ENCODE data around the gene PNPLA8. TPM values are rescaled to one million over a fixed set of nuclear protein-coding genes. Genes with fewer than 3 reads are reported as not detected.

PNPLA8 gene
- total RNA-seq, 8 experiments from 2014 or later, result 22.9 to 62.1 (median 37.0) TPM

DNA sequence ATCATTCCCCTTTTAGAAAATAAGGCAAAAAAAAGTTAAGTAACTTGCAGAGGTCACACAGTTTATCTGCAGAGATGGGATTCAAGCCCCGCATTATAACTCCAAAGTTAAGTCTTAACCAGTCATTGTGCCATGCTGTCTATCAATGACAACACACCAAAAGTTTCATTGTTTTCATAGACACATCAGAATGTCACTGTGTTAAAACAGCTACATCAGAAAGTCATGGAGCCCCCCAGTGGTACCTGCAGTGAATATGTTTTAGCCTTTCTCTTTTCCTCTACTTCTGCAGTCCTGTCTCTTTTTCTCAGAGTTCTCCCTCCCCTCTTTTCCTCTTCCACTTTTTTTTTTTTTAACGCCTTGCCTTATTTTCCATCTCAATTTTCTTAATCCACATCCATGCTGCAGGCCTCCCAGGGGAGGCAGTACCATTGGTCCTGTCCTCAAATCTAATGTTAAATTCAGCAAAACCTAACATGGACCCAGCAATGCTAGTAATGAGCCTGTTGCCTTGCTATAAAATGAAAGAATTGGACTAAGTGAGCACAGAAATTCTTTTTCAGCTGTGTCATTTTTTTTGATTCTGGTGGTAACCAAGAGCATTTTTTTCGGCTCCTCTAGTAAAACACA lies 65.9 kb downstream of the PNPLA8 start:
- Histone ChIP-seq H3K4me1 (replicated peaks in 1 of 2) (peaks cover 3 to 12% of the 10 kb centered on the region in 2 donors), H3K4me3 (no peak overlapping the region), H3K27ac (no peak overlapping the region)
- ATAC-seq (replicated peaks in 6 of 8), result peak in 1 of 8 experiments; percentile 7
- 9 to 67% (median 45%) methylated on average over 1 to 3 of the region's 3 CpGs for WGBS, 10 experiments
- in situ Hi-C loops (cut with MboI; ENCODE audit: low pct_unique_long_range_greater_than_20kb in 2 of 9, low sequenced_read_pairs in 9 of 9, unreplicated experiment in 9 of 9), result loop anchor here in 4 of 9 experiments (25.0 kb wide), 1 partner anchor 273 kb away; no protein-coding TSS in a partner anchor

DNA sequence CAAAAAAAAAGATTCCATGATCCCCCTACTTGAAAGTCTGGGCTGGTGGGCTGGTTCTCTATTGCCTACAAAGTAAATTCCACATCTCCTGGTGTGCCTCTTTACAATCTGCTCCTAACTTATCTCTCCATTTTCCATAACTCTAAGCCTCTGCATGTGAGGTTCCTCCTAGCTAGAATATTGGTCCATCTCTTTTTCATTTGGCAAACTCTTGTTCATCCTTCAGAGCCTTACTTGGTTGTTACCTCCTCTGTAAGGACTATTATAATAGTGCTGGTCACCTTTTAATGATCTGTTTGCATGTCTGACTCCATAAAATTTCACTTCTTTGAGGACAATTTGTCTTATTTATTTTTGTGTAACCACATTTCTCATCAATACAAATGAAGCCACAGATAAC lies 68.1 kb downstream of the PNPLA8 start:
- no peak for ATAC-seq (replicated peaks in 6 of 8)
- H3K4me3 ChIP-seq, result no peak overlapping the region
- H3K4me1 ChIP-seq (replicated peaks in 1 of 2), result peaks cover 3 to 24% of the 10 kb centered on the region in 2 donors
- H3K27ac ChIP-seq, result no peak overlapping the region
- in situ Hi-C loops (cut with MboI; ENCODE audit: low pct_unique_long_range_greater_than_20kb in 2 of 9, low sequenced_read_pairs in 9 of 9, unreplicated experiment in 9 of 9), result loop anchor here in 4 of 9 experiments (25.0 kb wide), 1 partner anchor 271 kb away; no protein-coding TSS in a partner anchor

DNA sequence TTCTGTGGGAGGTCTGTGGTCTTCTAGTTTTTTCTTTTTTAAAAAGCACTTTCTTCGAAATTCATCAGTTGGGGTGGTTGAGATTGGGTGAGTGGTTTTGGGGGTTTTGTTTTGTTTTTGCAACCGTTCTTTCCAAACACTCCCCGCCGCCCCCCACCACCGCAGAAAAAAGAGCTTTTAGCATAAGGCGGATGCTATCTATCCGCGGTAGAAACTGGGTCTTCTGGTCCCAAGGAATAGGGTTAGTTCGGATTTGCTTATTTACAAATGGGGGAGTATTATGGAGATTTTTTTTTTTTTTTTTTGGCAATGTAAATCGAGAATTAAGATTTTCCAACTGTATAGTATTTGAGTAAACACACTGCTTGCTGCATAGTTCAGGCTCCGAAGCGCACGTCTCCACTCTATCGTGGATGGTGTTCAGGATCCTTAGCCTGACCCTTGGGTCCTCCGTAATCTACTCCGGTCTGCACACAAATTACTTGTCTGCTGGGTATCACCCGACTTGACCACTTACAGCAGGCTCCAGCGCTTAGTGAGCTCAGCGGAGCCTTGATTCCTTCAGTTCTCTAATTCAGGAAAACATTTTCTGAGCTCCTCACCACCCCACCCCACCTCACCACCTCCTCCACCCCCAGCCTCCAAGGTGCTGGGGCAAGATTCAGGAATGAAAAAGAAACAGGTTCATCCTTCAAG lies 68.9 kb downstream of the PNPLA8 start:
- no peak for ATAC-seq (replicated peaks in 6 of 8)
- H3K27ac ChIP-seq, result no peak overlapping the region

DNA sequence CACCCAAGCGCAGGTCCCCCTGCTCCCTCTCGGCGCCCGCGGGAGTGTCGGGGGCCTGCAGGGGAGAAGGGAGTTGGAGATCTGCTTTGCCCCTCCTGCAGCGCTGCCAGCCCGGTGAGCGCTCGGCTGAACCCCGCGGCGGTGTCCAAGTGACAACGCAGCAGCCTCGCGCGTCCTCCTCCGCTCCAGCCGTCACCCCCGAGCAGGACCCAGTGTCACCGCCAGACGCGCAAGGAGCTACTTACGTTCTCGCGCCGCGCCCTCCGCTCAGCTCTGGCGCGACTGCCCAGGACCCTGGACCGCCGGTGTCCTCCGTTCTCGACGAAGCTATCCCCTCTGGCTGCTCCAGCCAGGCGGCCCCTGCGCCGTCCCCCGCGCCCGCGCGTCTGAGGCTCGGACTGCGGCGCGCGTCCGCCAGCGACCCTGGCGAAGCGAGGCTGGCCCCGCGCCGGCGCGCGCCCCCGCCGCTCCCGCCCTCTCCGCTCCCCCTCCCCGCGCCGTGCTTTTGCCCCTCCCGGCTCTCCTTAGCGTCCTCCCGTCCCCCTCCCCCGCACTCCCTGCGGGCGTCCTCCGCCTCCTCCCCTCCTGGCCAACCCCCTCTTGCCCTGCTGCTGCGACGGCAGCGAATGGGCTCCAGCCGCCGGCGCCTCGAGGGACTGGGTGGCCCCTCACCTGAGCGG lies 69.8 kb downstream of the PNPLA8 start, which contains the start of gene NRCAM:
TSS of gene NRCAM (minus strand) at position 439 of the 680 bp plus-strand sequence. CDS start 216,372 bp downstream, outside the sequence.
- H3K4me3 ChIP-seq, result peak within 1 kb of the TSS; percentile 51 to 94 (median 61)
- WGBS, 10 experiments, result 0 to 1% methylated on average over 8 to 21 of the region's 81 CpGs; no CpG with 5 or more reads in 8 of the 10 experiments
- in situ Hi-C loops (cut with MboI; ENCODE audit: low pct_unique_long_range_greater_than_20kb in 2 of 9, low sequenced_read_pairs in 9 of 9, unreplicated experiment in 9 of 9), result loop anchor here in 4 of 9 experiments (25.0 kb wide), 1 partner anchor 269 kb away; no protein-coding TSS in a partner anchor
- H3K27ac ChIP-seq, result peak within 1 kb of the TSS; percentile 34 to 52
- peak; percentile 52 to 83 (median 74) for ATAC-seq (replicated peaks in 6 of 8)
- H3K4me1 ChIP-seq (replicated peaks in 1 of 2), result peaks cover 0 to 16% of the 10 kb centered on the region in 2 donors

More for the DNA sequence above, 68.9 kb downstream of the PNPLA8 start:
- in situ Hi-C loops (cut with MboI; ENCODE audit: low pct_unique_long_range_greater_than_20kb in 2 of 9, low sequenced_read_pairs in 9 of 9, unreplicated experiment in 9 of 9), result loop anchor here in 4 of 9 experiments (25.0 kb wide), 1 partner anchor 270 kb away; no protein-coding TSS in a partner anchor
- peak overlapping the region; percentile 51 to 94 (median 61) for H3K4me3 ChIP-seq
- H3K4me1 ChIP-seq (replicated peaks in 1 of 2), result peaks cover 3 to 24% of the 10 kb centered on the region in 2 donors
- 0 to 60% (median 18%) methylated on average over 1 to 11 of the region's 19 CpGs; no CpG with 5 or more reads in 1 of the 10 experiments for WGBS, 10 experiments

DNA sequence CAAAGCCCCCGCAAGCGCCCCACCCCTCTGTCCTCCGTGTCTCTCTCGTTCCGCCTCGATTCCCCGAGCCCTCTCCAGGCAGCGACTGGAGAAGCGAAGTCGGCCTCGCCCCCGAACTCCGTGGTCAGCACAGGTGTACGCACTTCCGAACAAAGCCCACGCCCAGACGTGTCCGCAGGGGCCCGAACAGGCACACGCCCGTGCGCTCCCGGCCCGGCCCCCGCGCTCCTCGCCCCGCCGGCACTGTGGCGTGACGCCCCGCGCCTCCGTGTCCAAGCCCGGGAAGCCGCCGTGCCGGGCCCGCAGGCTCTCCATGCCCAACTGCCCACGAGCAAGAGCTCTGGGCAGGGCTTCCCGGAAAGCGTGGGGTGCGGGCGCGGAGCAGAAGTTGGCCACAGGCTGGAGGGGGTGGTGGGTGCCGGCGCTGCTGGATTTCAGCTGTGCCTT lies 70.4 kb downstream of the PNPLA8 start:
- H3K27ac ChIP-seq, result peak overlapping the region; percentile 34 to 52
- peak overlapping the region; percentile 51 to 94 (median 61) for H3K4me3 ChIP-seq
- in situ Hi-C loops (cut with MboI; ENCODE audit: low pct_unique_long_range_greater_than_20kb in 2 of 9, low sequenced_read_pairs in 9 of 9, unreplicated experiment in 9 of 9), result loop anchor here in 4 of 9 experiments (25.0 kb wide), 1 partner anchor 268 kb away; no protein-coding TSS in a partner anchor
- peaks cover 0 to 21% of the 10 kb centered on the region in 2 donors for H3K4me1 ChIP-seq (replicated peaks in 1 of 2)
- ATAC-seq (replicated peaks in 6 of 8), result peak; percentile 11 to 37 (median 22)
- 0% methylated on average over 1 of the region's 47 CpGs; no CpG with 5 or more reads in 9 of the 10 experiments for WGBS, 10 experiments

DNA sequence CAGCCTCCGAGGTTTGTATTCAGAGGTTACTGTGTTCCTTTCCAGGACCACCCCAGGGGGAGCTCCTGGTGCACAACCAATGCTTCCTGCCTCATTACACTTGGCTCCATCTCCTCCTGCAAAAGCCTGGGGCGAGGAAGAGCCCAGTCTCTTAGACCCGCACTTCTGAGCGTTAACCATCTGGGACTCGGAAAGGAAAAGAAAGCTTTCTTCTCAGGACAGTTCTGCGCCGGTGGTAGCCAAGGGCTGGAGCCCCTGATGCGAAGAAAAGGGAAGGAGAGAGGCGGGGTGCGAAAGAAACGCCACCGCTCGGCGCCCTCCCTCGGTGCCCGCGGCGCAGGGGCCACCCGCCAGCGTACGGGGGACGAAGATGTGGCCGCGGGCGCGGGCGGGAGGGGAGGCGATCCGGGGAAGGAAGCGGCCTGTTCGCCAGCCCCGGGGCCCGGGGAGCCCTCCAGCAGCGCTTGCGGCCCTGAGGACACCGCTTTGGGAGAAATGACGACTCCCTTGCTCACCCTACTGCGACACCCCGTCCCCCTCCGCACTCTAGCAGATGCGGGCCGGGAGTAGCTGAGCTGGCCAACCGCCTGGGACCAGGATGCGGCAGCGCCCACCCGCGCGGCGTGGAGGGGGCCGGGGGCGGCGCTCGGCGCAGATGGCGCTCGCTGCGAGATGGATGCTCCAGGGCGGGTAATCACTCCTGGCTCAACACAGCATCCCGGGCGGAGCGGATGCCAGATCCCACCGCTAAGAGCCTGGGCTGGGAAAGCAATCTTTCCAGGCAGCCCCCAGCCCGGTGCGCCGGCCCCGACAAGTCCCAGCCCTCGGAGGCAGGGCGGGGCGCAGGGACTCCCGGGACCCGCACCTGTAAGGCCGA lies 71.0 kb downstream of the PNPLA8 start:
- WGBS, 10 experiments, result 0 to 20% (median 0%) methylated on average over 1 to 12 of the region's 72 CpGs; no CpG with 5 or more reads in 5 of the 10 experiments
- Histone ChIP-seq H3K27ac (peak overlapping the region; percentile 34 to 52), H3K4me1 (replicated peaks in 1 of 2) (peaks cover 3 to 28% of the 10 kb centered on the region in 2 donors), H3K4me3 (peak overlapping the region; percentile 51 to 94 (median 61))
- in situ Hi-C loops (cut with MboI; ENCODE audit: low pct_unique_long_range_greater_than_20kb in 2 of 9, low sequenced_read_pairs in 9 of 9, unreplicated experiment in 9 of 9), result loop anchor here in 4 of 9 experiments (25.0 kb wide), 1 partner anchor 268 kb away; no protein-coding TSS in a partner anchor
- peak; percentile 13 to 63 (median 56) for ATAC-seq (replicated peaks in 6 of 8)

DNA sequence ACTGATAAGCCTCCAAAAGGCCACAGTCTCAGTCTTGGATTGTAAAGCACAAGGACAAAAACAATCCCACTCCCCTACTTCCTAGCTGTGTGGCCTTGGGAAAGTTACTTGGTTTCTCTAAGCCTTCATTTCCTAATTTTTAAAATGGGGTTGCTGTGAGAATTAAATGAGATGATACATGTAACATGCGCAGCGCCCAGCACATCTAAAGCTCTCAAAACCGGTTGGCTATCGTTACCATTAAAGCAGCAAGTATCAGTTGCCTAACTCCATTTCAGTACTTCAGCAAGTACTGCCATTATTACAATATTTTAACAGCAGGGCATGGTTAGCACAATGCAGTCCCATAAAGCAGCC lies 71.6 kb downstream of the PNPLA8 start:
- in situ Hi-C loops (cut with MboI; ENCODE audit: low pct_unique_long_range_greater_than_20kb in 2 of 9, low sequenced_read_pairs in 9 of 9, unreplicated experiment in 9 of 9), result loop anchor here in 4 of 9 experiments (25.0 kb wide), 1 partner anchor 267 kb away; no protein-coding TSS in a partner anchor
- H3K4me1 ChIP-seq (replicated peaks in 1 of 2), result peaks cover 9 to 34% of the 10 kb centered on the region in 2 donors
- no peak overlapping the region for H3K27ac ChIP-seq
- peak overlapping the region; percentile 51 to 94 (median 61) for H3K4me3 ChIP-seq
- 0 to 94% (median 58%) methylated on average over 2 to 4 of the region's 4 CpGs; no CpG with 5 or more reads in 1 of the 10 experiments for whole genome bisulfite sequencing, 10 experiments
- no peak for ATAC-seq (replicated peaks in 6 of 8)

DNA sequence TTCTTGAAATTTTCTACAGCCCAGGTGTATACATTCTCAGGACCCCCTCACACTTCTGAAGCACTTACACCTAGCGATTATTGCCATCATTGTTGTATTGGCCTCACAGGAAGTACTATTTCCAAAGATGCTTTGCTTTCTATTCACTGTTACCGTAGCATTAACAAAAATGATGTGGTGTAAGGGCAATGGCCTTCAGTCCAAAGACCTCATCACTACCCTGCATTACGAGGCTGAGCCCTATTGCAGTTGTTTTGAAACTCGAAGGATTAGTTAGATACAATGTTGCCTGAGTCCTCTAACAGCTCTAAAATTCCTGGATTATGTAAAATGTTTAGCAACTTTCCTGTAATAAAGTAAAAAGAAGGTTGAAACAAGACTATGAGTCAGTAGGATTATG lies 72.6 kb downstream of the PNPLA8 start:
- in situ Hi-C loops (cut with MboI; ENCODE audit: low pct_unique_long_range_greater_than_20kb in 2 of 9, low sequenced_read_pairs in 9 of 9, unreplicated experiment in 9 of 9), result loop anchor here in 4 of 9 experiments (25.0 kb wide), 1 partner anchor 266 kb away; no protein-coding TSS in a partner anchor
- peaks cover 16 to 44% of the 10 kb centered on the region in 2 donors for H3K4me1 ChIP-seq (replicated peaks in 1 of 2)
- no peak for ATAC-seq (replicated peaks in 6 of 8)
- no peak overlapping the region for H3K27ac ChIP-seq
- H3K4me3 ChIP-seq, result no peak overlapping the region
- WGBS, 10 experiments, result 40 to 100% (median 80%) methylated on average over 1 to 4 of the region's 4 CpGs; no CpG with 5 or more reads in 1 of the 10 experiments

DNA sequence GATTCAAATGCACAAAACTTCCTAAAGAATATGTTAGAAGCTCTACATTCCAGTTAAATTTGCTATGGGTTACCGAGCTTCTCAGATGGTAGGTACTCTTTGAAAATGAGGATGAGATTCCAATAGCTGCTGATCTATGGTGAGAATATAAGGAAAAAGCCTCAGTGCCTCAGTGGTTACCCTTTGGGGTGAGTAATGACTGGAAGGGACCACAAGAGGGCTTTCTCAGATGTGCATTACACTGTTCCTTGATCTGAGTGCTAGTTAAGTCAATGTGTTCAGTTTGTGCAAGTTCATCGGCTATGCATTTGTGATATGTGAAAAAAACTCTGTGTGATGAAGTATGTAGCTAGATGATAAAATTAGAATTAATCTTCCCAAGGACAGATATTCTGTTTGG lies 73.2 kb downstream of the PNPLA8 start:
- H3K4me1 ChIP-seq (replicated peaks in 1 of 2), result peaks cover 16 to 48% of the 10 kb centered on the region in 2 donors
- 20 to 100% (median 42%) methylated on average over 1 to 2 of the region's 2 CpGs; no CpG with 5 or more reads in 2 of the 10 experiments for WGBS, 10 experiments
- no peak for ATAC-seq (replicated peaks in 6 of 8)
- H3K4me3 ChIP-seq, result no peak overlapping the region
- no peak overlapping the region for H3K27ac ChIP-seq
- in situ Hi-C loops (cut with MboI; ENCODE audit: low pct_unique_long_range_greater_than_20kb in 2 of 9, low sequenced_read_pairs in 9 of 9, unreplicated experiment in 9 of 9), result loop anchor here in 4 of 9 experiments (25.0 kb wide), 1 partner anchor 265 kb away; no protein-coding TSS in a partner anchor

DNA sequence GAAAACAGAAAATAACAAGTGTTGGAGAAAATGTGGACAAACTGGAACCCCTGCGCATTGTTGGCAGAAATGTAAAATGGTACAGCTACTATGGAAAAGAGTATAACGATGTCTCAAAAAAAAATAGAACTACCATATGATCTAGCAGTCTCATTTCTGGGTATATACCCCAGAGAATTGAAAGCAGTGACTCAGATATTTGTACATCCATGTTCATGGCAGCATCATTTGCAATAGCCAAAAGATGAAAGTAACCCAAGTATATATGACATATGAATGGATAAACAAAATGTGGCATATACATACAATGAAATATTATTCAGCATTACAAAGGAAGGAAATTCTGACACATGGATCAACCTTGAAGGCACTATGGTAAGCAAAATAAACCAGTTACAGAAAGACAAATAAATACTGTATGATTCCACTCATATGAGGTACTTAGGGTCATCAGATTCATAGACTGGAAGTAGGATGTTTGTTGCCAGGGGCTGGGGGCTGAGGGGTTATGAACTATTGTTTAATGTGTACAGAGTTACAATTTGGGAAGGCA lies 74.6 kb downstream of the PNPLA8 start:
- WGBS, 10 experiments, result 49 to 94% (median 80%) methylated on average over 1 to 2 of the region's 2 CpGs; no CpG with 5 or more reads in 2 of the 10 experiments
- H3K4me3 ChIP-seq, result no peak overlapping the region
- ATAC-seq (replicated peaks in 6 of 8), result no peak
- in situ Hi-C loops (cut with MboI; ENCODE audit: low pct_unique_long_range_greater_than_20kb in 2 of 9, low sequenced_read_pairs in 9 of 9, unreplicated experiment in 9 of 9), result loop anchor here in 4 of 9 experiments (25.0 kb wide), 1 partner anchor 264 kb away; no protein-coding TSS in a partner anchor
- H3K27ac ChIP-seq, result no peak overlapping the region
- H3K4me1 ChIP-seq (replicated peaks in 1 of 2), result peaks cover 16 to 48% of the 10 kb centered on the region in 2 donors

DNA sequence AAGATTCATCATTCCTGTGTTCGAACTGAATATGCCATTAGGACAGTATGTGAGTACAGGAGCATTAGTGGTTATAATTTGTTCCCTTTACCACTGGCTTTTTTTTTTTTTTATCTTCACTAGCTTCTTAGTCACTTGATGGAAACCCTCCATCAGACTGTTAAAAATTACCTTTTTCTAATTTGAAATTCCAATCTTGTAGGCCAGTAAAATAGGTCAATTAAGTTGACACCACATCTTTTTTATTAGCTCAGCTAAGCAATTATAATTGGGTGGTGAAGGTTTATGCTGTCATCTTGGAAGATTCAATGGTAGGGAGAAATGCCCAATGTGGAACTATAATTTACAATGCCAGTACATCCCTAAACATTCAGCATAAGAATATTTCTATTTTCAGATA lies 75.8 kb downstream of the PNPLA8 start:
- no peak overlapping the region for H3K27ac ChIP-seq
- peak in 3 of 8 experiments; percentile 16 to 62 (median 17) for ATAC-seq (replicated peaks in 6 of 8)
- no peak overlapping the region for H3K4me3 ChIP-seq
- H3K4me1 ChIP-seq (replicated peaks in 1 of 2), result peaks cover 16 to 48% of the 10 kb centered on the region in 2 donors
- WGBS, 10 experiments, result 0 to 67% (median 38%) methylated on average over 1 of the region's 1 CpG; no CpG with 5 or more reads in 1 of the 10 experiments
- in situ Hi-C loops (cut with MboI; ENCODE audit: low pct_unique_long_range_greater_than_20kb in 2 of 9, low sequenced_read_pairs in 9 of 9, unreplicated experiment in 9 of 9), result loop anchor here in 4 of 9 experiments (25.0 kb wide), 1 partner anchor 263 kb away; no protein-coding TSS in a partner anchor
